Measurements from ENCODE around the gene PPAN.

Gene PPAN

DNA sequence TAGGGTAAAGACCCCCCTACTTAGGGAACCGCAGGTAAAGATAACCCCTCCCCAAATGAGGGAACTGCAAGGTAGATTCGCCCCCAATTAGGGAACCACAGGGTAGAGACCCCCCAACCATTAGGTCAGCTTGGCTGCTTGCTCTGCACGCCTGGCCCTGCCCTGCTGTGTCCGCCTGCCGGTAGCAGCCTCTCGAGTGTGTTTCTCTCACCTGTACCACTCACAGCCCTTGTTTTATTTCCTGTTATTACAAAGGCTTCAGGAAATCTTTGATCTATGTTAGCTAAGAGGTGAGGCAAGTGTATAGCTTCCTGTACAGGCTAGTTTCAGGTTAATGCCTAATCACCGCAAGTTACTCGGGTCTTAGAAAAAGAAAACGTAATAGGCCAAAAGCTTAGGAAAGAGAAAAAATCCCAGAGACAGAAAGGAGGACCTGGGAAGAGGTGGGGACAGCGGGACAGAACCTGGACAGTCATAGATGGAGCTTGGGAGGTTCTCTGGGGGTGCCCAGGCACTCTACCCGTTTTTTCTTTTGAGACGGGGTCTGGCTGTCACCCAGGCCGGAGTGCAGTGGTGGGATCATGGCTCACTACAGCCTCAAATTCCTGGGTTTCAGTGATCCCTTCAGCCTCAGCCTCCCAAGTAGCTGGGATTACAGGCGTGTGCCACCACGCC, 36.7 kb downstream of the PPAN start:
- no peak for DNase-seq

GRCh38 chr19:10143681-10144080, 37.5 kb downstream of the PPAN start:
- no peak for DNase-seq

DNA sequence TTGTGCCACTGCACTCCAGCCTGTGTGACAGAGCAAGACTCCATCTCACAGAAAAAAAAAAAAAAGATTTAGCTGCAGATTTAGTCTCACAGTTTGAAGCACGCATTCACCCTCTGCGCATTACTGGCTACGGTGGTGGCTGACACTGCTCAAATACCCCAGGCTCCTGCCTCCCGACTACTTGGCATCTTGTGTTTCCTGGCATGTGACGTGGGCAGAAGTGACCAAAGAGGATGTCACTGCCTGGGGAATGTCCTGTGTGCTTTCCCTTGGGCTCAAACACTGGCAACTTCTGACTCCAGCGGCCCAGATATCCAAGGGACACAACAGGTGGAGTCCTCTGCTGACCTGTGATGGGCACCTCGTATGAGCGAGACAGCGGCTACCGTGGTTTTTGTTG, 38.2 kb downstream of the PPAN start:
- no peak for DNase-seq

GRCh38 chr19:10145031-10145430, 38.9 kb downstream of the PPAN start:
- DNase-seq: no peak

- DNase-seq: no peak
These were observed 40.0 kb downstream of the PPAN start for GRCh38 chr19:10146142-10146541.

- DNase-seq: no peak
These were observed 43.3 kb downstream of the PPAN start for GRCh38 chr19:10149427-10149826.

- no peak for DNase-seq
These were observed 45.4 kb downstream of the PPAN start for GRCh38 chr19:10151521-10151920.

- DNase-seq: no peak
These were observed 45.9 kb downstream of the PPAN start for GRCh38 chr19:10152100-10152499.

- no peak for DNase-seq
These were observed 49.7 kb downstream of the PPAN start for GRCh38 chr19:10155839-10156238.

- no peak for DNase-seq
These were observed 51.9 kb downstream of the PPAN start for GRCh38 chr19:10158071-10158470.

DNA sequence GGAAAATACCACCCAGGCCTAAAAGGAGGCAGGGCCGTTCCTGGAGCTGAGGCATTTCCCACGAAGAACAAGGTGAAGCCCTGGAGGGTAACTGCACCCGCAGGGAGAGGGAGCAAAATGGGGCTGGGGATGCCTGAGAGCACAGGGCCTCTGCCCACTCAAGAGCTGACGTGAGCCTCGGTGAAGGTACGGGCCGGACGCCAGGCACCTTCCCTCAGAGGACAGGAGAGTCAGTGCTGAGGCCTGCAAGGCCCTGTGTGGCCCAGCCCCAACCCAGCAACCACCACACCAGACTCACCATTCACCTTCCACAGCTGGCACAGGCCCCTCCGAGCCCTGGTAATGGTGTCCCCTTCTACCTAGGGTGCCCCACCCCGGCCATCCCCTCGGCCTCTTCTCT, 52.3 kb downstream of the PPAN start:
- DNase-seq: no peak

- no peak for DNase-seq
These were observed 53.4 kb downstream of the PPAN start for GRCh38 chr19:10159610-10160009.

Measured in fibroblast of skin of right biceps (primary cell).